ENCODE data around the gene GUCA2B.

Gene GUCA2B

DNA sequence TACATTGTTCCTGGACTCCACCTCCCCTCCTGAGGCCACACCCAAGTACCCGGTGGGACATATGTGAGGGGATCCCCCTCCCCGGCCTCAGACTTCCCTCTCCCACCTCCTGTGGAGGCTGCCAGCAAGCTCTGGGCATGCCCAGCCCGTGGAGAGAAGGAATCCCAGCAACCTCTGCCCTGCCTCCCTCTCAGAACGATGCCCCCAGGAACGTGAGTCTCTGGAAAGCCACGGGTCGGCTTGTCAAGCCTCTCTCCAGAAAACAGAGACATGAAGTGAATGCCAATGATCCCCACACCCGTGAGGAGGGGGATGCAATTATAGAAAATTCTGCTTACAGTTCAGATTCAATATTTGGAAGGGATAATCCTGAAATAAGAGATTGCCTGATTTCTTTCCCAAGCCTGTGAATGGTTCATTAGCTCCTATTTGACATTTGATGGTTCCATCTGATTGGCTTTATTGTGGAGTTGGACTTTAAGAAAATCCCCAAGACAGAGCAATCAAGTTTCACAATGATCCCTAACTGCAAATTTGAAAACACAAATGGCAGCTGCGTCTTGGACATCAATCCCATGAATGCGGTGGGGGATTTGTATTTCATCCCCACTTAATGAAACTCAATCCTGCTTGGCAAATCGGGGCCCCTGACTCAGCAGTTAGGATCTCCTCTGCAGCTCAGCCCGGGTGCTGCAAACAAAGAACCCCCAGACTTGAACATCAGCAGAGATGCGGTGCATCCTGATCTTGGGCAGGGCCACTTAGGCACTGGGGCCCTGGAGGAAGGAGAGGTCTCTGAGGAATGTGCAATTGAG is 9.1 kb upstream of the GUCA2B start:
- no peak for DNase-seq (ENCODE audit: low spot score)

DNA sequence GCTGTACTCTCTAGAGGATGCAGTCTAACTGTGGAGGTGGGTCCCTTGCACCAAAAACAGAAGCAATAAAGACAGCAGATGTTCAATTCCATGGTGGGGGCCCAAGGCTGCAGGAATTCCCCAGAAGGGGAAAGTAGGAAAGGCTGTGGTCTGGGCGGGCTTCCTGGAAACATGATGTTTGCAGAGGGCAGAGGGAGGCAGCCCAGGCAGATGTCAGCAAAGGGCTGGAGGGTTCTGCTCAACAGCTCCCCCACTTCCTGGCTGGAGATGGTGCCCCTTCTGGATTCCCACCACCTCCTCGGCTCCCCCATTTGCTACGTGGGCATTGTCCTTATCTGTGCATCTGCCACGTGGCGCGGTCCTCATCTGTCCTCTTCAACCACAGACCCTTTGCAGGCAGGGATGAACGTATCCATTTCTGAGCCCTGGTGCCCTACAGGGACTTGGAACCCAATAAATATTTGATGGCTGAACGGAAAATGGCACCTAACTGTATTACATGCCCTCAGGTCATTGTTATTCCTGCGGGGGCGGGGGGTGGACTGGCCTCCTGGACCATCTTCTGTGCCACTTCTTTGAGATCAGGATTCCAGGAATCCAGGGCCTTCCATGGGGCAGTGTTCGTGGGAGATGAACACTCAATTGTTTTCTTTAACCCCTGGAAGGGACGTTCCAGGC is 8.4 kb upstream of the GUCA2B start:
- DNase-seq (ENCODE audit: low spot score), result no peak

DNA sequence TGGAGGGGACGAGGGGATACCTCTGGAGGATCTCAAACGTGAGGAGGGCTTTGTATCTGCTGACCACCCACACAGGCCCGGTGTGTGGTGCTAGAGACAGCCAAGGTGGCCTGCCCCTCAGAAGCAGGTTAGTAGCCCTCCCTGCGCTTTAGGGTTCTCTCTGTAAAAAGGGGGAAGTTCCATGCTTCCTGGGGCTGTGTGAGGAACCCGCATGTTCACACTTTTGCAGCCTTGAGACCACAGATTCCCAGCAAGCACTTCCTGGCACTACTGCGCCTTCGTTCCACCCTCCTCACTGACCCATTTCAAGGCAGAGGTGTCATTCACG is 7.9 kb upstream of the GUCA2B start:
- no peak for DNase-seq (ENCODE audit: low spot score)

DNA sequence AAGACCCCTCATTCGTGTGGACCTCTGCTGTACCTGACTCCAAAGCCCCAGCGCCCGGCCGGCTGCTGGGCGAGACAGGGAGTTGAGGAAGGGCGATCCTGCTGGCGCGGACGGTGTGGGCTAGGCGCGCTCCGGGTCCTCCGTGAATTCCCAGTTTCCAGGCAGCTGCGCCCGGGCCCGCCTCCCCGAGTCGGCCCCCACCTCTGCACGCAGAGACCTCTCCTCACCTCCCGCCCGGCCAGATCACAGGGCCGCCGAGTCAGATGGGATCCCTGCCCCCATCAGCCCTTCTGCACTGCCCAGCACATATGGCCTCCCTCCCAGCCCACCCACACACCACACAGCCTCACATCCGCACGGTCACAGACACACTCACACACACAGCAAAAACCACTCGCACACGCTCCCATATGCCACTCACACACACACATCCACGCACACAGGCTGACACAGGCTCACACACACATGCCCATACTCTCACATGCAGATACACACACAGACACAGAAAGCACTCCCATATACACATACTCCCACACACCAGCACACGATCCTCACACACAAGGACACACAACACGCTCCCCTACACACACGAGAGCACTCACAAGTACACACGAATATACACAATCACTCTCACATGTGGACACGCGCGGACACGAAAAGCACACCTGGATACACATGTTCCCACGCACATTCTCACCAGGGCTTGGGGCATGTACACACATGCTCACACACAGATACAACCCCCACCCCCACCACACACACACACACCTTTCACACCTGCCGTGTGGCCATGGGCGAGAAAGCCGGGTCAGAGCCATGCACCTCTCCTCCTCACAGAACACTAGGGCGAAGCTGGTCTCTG is 7.2 kb upstream of the GUCA2B start:
- no peak for DNase-seq (ENCODE audit: low spot score)

DNA sequence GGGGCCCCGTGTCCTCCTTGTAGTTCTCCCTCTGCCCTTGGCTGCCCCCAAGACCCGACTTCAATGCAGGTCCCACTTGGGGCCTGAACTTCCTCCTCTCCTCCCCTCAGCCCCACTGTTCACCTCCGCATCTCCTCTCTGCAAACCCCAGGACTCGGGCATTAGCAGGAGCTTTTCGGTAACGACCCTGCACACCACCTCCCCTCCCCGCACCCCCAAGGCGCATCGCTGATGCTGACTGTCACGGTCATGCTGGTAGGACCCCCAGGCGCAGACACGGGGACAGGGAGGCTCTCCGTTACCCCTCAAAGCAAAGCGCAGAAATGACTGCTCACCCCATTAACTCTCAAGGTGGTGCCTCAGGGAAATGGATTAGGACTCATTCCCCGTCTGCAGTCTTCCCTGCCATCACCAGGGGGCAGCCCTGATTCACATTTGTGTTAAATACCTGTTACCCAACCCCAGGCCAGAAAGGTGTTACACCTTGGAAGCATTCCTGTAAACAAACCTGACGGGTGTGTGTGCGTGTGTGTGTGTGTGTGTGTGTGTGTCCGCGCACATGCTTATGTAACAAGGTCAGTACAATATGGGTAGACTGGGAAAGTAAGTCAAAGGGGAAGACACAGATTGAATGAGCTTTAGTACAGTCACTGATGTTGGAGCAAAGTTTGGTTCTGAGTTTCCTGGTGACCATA is 6.4 kb upstream of the GUCA2B start:
- peak; percentile 81 for DNase-seq (ENCODE audit: low spot score)

DNA sequence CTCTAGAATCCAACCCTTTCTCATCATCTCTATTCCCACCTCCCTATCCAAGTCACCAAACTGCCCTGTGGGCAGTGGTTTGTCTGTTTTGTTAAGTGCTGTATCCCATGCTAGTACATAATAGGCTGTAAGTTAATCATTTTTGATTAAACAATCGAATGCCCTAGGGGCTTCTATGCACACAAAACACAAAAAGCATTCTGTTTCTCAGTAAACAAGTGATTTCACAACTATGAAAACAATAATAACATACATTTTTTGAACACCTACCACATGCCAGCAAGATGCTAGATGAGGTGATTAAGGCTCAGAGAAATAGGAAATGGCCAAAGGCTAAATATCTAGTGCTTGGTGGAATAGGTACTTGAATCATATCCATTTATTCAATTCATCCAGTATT is 5.0 kb upstream of the GUCA2B start:
- DNase-seq (ENCODE audit: low spot score), result no peak

DNA sequence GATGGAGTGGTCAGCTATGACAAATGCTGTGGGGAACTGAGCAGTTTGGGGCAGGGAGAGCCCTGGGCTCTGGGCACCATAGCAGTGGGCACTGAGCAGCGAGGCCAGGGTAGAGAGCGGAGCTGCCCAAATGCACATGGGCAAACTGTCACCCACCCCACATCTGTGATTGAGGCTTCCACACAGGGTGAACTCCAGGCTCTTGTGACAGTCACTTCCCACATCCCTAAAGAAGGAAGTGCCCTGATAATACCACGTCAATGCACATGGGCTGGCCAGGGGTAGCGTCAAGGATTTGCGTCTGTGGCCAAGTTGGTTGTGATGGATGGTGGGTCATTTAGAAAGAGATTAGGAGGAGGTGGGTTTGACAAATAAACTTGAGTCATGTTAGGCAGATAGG is 2.6 kb upstream of the GUCA2B start:
- no peak for DNase-seq (ENCODE audit: low spot score)

DNA sequence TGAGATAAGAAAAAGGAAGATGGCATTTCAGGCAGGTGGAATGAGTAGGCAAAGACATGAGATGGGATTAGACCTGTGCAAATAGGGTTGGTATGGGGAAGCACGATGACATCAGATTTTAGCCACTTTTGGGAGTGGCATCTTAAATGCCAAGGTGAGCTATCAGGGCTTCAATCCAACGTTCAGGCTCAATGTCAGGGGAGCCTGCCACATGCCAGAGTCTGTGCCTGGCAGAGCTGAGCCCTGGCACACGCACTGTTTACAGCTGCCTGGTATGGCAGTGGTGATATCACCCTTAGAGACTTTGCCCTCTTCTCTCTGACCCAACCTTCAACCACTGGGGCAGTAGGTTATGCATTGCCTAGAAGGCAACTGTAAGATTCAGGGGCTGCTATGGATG is 1.1 kb upstream of the GUCA2B start:
- no peak for DNase-seq (ENCODE audit: low spot score)

DNA sequence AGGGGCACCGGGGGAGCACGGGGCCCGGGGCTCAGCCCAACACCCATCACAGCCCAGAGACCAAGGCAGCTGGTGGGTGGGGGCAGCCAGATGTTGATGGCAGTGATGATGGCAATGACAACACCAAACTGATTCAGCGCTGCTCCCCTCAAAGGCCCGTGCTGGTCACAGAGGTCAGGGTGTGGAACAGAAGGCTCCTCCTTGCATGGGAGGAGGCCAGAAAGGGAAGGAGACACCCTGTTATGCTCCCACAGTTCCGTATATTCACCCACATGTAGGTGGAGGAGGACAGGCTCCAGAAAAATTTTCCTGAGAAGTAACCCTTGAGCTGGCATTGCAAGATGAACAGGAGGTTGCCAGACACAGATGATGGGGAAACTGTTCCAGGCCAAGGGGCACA is 414 bp downstream of the GUCA2B start:
- DNase-seq (ENCODE audit: low spot score), result no peak

DNA sequence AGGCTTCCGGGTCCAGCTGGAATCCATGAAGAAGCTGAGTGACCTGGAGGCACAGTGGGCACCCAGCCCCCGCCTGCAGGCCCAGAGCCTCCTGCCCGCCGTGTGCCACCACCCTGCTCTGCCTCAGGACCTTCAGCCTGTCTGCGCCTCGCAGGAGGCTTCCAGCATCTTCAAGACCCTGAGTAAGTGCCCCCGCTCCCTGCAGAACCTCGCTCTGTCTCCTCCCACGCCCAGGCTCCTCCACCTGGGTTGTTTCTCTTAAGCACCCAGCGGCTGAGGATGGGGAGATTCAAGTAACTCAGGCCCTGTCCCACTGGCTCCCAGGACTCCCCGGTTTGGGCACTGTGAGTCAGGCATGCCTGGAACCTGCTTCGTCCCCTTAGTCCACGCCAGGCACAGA is 1.5 kb downstream of the GUCA2B start:
- no peak for DNase-seq (ENCODE audit: low spot score)

DNA sequence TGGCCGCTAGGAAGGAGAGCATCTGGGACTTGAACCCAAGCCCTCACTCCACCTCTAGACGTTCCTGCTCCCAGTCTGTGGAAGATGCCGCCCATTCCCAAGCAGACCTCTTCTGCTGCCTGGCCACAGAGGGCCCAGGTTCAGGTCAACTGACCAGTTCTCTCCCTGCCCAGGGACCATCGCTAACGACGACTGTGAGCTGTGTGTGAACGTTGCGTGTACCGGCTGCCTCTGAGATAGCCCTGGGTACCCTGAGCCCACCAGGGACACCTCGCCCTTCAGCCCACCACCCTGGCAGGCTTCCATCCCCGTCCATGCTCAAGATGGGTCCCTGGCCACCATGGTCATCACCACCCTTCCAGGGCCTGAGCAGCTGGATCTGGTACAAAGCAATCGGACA is 2.2 kb downstream of the GUCA2B start:
- DNase-seq (ENCODE audit: low spot score), result no peak

DNA sequence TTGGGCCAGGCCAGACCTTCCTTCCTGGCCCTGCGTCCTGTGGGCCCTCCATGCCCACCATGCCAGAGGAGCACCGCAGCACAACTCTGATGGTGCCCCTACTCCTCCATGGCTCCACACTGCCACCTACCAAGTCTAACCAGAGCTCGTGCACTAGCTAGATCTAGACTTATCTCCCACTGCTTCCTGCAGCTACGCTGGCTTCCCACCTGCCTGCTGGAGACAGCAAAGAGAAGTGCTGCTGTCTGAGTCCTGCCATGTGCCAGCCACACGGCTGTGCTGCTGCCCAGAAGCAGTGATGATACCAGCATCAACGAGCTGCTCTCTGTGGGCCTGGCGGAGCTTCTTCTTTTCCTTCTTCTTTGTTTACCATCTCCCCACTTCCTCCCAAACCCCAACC is 4.5 kb downstream of the GUCA2B start:
- no peak for DNase-seq (ENCODE audit: low spot score)

DNA sequence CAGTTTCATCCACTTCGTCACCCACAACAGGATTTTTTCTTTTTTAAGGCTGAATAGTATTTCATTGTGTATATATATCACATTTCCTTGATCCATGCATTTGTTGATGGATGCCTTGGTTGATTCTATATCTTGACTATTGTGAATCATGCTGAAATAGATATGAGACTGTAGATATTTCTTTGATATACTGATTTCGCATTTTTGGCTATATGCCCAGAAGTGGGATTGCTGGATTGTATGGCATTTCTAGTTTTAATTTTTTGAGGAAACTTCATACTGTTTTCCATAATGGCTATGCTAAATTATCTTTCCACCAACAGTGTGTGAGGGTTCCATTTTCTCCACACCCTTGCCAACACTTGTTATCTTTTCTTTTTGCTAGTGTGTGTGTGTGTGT is 5.0 kb downstream of the GUCA2B start:
- DNase-seq (ENCODE audit: low spot score), result no peak

DNA sequence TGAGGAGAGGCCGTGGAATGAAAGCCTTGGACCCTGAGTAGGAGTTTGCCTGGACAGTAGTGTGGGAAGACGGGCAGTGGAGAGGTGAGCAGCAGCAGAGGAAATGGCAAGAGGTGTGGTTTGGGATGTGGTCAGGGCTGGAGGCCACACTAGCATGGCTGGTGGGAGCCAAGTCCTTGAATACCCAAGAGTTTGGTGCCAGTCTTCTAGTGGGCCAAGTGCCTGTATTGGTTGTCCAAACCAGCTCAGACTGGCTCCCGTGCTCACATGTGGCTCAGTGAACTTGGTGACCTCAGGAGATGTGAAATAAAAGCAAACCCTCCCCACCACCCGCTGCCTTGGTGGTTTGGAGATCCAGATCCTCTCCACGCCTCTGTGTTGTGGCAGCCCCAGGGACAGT is 9.0 kb downstream of the GUCA2B start:
- DNase-seq (ENCODE audit: low spot score), result no peak

DNA sequence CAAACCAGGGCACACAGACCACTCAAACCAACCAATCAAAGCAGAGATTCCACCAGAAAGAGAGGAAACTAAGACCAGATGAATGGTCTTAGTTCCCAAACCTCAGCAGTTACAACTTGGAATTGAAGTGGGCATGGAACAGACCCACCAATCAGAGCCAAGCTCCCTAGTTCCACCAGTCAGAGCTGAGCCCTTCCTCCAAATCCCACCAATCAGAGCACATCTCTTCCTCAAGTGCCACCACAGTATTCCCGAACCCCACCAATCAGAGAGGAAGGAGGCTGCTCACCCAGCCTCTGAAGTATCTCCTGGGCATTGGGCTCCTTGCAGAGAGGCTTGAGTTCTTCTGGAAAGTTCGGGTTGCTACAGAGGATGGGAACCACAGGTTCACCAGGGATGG is 9.9 kb downstream of the GUCA2B start:
- DNase-seq (ENCODE audit: low spot score), result no peak

DNA sequence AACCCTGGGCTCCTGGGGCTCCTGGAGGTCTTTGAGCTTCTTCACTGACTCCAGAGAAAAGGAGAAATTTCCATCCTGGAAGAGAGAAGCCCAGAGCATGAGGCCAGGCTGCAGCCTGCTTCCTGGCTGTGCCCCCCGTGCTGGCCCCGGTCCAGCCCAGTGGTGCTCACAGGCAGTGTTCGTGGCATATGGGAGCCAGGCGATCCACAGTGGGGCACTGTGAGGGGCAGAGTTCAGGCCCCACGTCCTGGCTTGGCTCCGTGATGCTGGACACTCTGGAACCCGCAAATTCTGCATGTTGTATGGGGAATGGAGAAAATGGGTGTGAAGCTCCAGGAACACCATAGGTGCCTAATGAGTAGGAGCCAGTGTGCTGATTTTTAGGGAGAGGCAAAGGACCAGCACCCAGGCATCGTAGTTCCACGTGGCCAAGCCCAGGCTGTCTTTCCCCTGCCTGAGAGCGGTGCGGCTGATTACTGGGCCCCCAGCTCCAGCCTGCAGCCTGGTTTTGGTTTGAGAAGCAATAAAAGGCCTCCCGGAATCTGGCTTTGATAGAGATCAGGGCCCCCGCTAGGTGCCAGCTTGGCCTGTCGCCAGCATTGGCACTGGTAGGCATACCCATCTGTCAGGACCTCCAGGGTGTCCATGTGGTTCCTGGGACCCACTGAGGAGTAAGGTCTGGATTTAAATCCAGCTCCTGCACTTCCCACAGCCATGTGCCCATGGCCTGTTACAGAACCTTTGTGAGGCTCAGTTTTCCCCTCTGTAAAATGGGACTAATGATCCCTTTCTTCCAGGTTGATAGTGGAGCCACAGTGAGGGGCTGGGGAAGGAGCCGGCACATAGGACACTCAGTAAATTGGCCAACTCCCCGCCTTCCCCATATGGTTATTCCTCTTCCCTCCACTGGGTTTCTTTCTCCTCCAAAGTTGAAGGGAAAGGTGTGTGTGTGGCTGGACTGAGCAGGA is 10.6 kb downstream of the GUCA2B start:
- no peak for DNase-seq (ENCODE audit: low spot score)

DNA sequence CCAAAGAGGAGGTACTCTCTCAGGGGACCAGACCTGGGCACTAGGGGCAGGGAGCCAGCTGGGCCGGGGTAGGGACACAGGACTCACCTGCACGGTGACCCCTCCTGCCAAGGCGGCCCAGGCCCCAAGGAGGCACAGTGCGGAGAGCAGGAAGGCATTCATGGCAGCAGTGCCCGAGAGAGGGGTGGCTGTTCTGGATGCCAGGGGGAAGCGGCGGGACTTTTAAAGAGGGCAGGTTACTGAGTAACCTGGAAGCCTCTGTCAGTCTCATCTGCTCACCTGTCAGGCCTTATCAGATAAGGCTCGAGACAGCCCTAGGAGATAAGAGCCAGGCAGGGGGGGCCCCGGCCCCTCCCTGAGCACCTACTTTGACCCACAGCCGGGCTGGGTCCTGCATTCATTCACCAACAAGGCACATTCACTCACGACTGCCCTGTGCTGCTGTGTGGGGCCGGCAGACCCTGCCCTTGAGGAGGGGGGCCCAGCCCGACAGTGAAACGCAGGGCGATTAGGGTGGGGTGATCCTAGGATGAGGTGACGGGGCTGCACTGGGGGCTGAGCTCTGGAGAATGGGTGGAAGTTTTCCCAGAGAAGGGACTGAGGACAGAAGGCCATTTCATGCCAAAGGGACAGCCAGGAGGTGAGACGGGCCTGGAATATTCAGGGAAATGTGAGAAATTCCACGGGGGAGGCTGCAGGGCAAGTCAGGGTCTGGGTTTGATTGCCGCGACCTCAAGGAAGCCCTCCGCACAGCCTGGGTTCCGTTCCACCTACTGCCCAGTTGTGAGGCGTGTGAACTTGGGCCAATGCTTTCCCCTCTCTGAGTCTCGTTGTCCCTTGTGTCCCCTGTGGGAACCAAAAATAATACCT is 11.6 kb downstream of the GUCA2B start, which contains the start of gene GUCA2A:
GUCA2A (minus strand) TSS at position 195 of the 870 bp plus-strand sequence; CDS start at position 162, 33 bp downstream.
- DNase-seq (ENCODE audit: low spot score), result no peak

DNA sequence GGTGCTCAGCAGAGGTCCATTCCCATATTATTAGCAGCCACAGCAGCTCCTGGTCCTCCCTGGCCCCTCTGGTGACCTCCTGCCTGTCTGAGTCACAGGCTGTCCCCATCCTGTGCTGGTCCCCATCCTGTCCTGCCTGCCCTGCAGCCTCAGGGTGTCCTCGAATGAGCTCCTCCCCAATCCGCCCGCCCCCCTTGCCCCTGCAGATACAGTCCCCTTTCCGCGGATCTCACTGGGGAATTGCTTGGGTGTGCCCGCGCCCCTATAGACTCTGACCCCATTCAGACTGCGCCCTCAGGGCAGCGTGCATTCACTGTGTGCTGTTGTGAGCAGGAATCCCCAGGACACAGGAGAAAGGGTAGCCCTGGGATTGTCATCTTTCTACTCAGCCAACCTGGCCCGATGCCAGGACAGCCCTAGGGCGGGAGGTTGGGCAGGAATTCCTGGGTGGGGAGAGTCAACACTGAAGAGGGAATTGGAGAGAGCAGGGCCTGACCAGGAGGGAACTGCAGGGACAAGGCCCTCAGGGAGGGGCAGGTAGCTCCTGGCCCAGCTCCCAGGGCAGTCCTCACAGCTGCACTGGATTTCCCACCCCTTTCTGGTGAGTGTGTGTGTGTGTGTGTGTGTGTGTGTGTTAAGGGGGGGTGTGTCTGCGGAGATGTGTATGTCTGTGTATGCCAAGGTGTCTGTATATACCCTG is 12.5 kb downstream of the GUCA2B start:
- DNase-seq (ENCODE audit: low spot score), result no peak

DNA sequence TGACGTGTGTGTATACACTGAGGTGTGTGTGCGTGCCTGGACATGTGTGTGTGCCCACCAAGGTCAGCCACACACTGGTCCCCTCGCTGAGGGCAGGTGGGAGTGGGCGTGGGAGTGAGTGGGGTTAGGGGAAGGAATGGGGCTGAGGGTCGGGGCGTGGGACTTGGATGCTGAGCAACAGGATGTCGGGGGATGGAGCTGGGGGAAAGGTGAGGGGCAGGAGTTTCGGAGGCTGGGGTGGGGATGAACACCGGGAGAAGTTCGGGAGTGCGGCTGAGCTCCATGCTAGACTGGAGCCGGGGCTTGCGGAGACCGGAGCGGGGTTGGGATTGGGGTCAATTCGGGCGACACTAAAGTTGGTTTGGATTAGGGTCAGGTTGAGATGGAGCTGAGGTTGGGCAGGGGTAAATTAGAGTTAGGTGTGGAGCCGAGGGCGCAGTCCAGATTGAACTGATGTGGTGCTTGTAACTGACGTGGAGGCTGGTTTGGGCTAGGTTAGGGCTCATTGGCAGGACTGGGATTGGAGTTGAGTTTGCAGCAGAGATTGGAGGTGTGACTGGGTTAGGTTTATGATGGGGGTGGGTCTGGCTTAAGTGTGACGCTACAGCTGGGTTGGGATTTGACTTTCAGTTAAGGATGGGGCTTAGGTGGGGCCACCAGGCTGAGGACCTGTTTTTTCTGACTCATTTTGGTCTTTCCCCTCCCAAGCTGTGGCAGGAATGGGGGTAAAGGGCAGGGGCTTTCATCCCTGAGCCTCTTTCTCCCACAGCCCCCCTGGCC is 14.6 kb downstream of the GUCA2B start:
- no peak for DNase-seq (ENCODE audit: low spot score)
